NCI-H1048 (cell line): Measurements from ENCODE around the gene PPM1N.
"Not testable (repeated sequence)": the region's sequence is repeated elsewhere in the genome, so short reads cannot be mapped to it uniquely, and the experiment has no call there.

Experiments used
- DNase-seq: peaks from one replicate; lab custom pipeline; 2025; lab: John Stamatoyannopoulos, UW

The PPM1N gene

GRCh38 chr19:45508861-45509691 lies 10.8 kb downstream of the PPM1N start:
- DNase-seq, result no peak

GRCh38 chr19:45509692-45510015 lies 11.4 kb downstream of the PPM1N start:
- no peak for DNase-seq

DNA sequence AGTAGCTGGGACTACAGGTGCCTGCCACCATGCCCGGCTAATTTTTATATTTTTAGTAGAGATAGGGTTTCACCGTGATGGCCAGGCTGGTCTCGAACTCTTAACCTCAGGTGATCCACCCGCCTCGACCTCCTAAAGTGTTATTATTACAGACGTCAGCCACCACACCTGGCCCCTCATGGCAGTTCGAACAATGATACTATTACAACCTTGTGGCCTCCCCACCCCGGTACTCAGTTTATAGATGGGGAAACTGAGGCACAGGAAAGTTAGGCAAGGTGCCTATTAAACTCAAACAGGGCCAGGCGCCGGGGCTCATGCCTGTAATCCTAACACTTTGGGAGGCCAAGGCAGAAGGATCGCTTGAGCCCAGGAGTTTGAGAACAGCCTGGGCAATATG lies 12.1 kb downstream of the PPM1N start:
- not testable (repeated sequence) for DNase-seq

DNA sequence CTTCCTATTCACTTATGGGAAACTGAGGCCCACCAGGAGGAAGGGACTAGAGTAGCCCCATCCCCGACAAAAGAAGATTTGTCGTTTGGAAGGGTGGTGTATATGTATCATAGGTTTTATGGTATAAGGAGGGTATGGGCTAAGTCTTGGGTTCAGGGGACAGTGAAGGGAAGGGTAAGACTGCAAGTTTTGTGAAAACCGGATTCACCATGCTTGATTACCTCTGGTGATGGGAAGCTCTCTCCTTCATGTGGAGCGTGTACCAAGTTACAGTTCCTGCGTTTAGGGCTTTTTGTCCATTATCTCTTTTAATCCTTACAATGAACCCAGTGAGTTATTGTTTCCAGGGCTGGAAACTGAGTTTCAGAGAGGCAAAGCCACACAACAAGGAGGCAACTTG lies 12.8 kb downstream of the PPM1N start:
- DNase-seq, result no peak

GRCh38 chr19:45512881-45513483 lies 14.7 kb downstream of the PPM1N start:
- DNase-seq, result no peak

DNA sequence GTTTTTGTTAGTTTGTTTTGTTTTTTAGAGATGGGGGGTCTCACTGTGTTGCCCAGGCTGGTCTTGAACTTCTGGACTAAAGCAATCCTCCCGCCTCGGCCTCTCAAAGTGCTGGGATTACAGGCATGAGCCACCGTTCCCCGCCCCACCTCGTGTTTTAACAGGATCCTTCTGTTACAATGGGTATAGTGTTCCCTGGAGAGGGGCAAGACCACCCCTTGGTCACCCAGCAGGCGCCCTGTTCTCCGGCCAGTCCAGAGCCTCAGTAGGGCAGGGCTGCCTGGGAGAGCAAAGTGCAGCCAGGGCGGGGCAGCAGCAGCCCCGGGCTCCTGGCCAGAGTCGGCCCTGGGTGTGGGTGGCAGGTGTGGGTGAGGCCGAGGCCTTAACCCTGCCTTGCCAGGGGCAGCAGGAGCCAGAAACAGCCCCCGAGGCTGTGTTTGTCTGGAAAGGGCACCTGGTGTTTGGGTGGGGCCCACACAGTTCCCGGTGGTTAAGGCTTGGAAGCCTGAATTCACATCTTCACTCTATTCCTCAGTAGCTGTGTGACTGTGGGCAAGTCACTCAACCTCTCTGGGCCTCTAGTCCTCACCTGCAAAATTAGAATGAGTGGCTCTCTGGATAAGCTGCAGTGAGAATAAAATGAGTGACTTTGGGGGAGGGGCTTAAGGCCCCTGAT lies 16.3 kb downstream of the PPM1N start:
- DNase-seq, result no peak

- DNase-seq, result no peak
Observed at GRCh38 chr19:45515081-45515624, 16.9 kb downstream of the PPM1N start.

DNA sequence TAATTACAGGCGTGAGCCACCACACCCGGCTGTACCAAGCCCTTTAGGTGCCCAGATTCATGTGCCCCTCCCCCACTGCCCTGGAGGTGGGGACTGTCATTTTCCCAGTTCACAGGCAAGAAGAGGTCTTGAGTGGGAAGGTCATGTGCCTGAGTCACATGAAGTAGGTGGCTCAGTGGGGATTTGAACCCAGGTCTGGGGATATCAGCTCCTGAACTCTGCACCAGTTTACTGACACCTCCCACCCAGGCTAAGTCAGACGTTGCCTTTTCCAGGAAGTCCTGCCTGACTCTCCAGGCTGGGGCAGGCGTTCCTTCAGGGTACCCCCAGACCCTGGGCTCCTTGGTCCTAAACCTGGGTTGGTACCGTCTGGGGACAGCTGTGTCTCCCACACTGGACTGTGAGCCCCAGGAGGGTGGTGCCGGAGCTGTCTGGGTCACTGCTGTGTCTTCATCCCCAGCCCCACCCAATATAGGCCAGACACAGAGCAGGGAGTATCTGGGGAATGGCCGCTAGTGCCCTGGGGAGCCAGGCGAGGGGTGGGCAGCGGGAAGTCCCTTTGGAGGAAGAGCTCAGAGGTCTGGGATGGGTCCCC lies 17.7 kb downstream of the PPM1N start:
- DNase-seq, result no peak

DNA sequence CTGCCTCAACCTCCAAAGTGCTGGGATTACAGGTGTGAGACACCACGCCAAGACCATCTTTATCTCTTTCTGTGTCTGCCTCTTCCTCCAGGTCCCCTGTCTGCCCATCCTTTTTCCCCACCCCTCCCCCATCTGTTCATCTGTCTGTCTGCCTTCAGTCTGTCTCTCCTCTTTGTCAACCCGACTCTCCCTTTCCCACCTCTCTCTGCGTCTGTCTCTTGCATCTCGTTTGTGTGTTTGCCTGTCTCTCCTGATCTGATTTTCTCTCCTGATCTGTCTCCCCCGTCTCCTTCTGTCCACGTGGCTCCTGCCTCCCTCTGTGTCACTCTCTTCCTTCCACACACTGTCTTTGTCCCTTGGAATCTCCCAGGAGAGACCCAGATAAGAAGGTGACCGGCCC lies 19.0 kb downstream of the PPM1N start:
- DNase-seq, result no peak

DNA sequence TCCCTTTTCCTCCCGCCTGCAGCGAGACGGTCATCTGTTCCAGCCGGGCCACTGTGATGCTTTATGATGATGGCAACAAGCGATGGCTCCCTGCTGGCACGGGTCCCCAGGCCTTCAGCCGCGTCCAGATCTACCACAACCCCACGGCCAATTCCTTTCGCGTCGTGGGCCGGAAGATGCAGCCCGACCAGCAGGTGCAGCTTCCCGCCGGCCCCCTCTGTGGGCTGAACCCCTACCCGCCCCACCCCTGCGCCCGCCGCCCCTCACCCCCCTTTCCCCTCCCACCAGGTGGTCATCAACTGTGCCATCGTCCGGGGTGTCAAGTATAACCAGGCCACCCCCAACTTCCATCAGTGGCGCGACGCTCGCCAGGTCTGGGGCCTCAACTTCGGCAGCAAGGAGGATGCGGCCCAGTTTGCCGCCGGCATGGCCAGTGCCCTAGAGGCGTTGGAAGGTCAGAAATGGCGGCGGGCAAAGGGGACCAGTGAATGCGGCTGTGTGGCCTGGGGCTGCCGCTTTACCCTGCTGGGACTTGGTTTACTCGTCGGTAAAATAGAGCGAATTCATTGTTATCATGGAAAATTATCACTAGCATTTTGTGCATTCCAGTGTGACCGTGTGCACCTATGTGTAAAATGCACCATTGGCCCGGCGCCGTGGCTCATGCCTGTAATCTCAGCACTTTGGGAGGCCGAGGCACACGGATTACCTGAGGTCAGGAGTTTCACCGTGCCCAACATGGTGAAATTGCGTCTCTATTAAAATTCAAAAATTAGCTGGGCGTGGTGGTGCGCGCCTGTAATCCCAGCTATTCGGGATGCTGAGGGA lies 19.6 kb downstream of the PPM1N start:
- no peak for DNase-seq

GRCh38 chr19:45518469-45518826 lies 20.2 kb downstream of the PPM1N start:
- DNase-seq, result no peak

DNA sequence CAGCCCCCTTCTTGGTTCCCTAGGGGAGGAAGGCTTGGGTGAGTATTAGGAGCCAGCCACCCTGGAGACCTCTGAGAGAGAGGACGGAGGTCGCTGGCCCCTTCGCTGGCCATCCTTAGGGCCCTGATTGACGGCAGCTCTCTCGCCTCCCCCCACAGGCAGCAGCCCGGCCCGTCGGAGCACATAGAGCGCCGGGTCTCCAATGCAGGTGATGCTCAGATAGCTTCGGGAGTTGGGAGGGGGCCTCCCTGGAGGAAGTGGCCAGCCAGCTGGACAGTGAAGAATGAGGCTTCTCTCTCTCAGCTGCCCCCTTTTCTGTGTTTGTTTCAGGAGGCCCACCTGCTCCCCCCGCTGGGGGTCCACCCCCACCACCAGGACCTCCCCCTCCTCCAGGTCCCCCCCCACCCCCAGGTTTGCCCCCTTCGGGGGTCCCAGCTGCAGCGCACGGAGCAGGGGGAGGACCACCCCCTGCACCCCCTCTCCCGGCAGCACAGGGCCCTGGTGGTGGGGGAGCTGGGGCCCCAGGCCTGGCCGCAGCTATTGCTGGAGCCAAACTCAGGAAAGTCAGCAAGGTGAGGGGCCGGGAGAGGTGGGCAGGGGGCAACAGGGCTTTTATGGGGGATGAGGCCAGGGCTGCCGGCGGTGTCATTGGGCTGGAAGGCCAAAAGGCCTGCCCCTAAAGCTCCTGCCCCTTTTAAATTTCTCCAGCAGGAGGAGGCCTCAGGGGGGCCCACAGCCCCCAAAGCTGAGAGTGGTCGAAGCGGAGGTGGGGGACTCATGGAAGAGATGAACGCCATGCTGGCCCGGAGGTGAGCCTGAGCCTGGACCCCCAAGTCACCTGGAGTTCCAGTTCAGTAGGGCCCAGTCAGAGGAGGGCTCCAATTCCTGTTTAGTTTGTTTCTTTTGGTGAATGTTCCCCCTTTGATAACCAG lies 24.0 kb downstream of the PPM1N start:
- DNase-seq, result no peak

DNA sequence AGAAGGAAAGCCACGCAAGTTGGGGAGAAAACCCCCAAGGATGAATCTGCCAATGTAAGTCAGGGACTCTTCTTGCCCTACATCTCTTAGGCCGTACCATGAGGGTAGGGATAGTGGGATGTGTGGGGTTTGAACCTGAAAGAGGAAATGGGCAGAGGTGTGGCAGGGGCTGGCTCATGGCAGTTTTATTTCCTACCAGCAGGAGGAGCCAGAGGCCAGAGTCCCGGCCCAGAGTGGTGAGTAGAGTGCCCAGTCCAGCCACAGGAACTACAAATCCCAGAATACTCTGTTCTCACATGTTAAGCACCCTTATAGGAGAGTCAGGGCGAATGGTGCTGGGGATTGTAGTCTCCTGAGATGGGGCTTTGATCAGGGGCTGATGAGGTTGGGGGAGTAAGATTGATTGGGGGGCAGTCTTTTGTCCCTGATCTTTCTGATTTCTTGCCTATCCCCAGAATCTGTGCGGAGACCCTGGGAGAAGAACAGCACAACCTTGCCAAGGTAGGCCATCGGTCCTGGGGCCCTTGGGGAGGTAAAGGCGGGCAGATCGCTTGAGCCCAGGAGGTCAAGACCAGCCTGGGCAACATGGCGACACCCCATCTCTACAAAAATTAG lies 25.5 kb downstream of the PPM1N start:
- DNase-seq, result peak; percentile 46

GRCh38 chr19:45524575-45525129 lies 26.4 kb downstream of the PPM1N start:
- DNase-seq, result no peak

- DNase-seq, result peak; percentile 85
Observed at GRCh38 chr19:45526143-45526542, 27.9 kb downstream of the PPM1N start.

- no peak for DNase-seq
Observed at GRCh38 chr19:45526971-45527370, 28.7 kb downstream of the PPM1N start.

DNA sequence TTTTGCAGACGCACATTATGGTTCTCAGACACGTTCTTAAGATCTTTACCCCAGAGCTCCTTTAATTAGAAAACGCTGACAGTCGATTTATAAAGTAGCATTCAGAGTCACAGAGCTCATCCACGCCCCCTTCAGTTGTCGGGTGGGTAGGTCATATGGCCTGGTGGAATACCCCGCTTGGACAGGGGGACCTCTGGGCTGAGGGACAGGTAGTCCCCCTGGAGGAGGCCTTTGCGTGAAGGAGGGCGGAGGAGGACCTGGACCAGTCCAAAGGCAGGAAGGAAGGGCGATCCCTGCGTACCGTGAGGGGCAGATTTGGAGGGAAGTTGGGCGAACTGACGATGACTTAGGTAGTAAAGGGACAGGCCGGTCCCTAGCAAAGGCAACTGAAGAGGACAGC lies 29.5 kb downstream of the PPM1N start:
- DNase-seq, result no peak

DNA sequence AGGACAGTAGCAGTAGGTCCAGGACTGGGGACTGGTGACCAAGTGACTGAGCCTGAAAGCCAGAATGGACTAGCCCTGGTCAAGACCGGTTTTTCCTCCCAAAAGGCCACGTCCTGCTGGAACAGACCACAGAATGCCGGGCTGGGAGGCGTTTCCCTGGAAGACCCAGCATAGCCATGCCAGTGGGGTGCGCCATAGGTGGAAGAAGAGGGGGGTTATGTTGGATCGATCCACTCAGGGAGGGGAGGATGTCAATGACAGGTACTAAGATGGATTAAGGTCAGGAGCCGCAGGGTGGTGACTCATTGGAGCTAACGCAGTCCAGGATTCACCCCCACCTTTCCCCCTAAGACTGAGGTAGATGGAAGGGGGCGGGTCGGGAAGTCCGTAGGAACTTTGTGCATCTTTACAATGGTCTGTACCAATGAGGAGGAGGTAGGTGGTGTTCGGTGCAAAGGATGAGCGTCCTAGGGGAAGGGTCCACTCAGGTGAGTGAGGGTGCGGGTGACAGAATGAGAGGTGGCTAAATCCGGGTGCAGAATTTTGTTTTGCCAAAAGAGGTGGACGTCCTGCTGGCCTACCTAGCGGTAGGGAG lies 30.0 kb downstream of the PPM1N start:
- no peak for DNase-seq

DNA sequence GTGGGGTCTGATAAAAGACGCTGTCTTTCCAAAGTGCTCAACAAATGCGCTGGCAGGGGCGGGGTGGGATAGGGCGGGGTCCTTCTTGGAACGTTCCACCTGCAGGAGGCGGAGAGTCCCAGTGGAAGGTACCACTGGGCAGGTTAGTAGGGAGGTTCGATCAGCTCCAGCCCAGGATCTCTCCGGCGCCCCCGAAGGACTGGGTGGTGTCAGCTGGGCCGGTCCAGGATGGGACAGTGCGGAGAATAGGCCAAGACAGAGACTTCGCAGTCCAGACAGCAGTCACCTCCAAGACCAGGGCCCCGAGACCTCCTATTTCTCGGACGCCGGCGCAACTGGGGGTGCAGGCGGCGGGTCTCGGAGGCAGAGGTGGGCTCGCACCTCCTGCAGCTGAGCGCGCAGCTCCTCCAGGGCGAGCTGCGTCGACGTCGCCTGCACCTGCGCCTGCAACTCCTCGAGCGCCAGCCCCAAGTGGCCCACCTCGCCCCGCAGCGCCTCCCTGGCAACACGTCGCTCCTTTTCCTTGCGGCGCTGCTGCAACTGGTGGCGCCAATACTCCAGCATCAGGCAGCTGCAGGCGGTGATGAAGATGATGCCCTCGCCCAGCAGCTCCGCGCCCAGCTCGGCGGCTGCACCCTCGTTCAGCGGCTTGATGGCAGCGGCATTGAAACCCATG lies 30.6 kb downstream of the PPM1N start:
- DNase-seq, result peak; percentile 33
